GM10266 (cell line): ENCODE results near the gene FBN2.
"Not testable (repeated sequence)": the region's sequence is repeated elsewhere in the genome, so short reads cannot be mapped to it uniquely, and the experiment has no call there.

Experiments used
- DNase-seq: peaks from one replicate; pipeline ENCODE4 v3.0.0; 2012; ENCODE audit errors: extremely low spot score
- TF ChIP-seq, protein P1 (sequence below): IDR thresholded peaks from 2 replicates; pipeline ENCODE4 v1.5.1; 2012; ENCODE audit warnings: mild to moderate bottlenecking, low read depth; ENCODE audit not compliant: control insufficient read depth, insufficient read depth; ENCODE audit errors: missing control alignments

FBN2 gene

DNA sequence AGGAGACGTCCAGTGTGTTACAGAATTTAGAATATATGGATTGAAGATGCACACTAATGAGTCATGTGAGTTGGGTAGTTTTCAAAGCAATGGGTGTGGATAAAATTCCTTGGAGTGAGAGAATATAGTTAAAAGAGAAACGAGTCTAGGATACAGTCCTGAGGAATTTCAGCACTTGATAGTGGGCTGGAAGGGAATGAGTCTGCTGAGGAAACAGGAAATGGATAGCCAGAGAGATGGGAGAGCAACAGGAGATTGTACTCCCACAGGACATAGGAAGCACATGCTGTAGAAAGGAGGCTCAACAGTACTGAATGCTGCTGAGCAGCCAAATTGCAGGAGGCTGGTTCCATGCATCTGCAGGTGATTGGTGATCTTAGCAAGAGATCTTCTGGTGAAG, 68.1 kb downstream of the FBN2 start:
- no peak for DNase-seq
- TF ChIP-seq, protein P1, sequence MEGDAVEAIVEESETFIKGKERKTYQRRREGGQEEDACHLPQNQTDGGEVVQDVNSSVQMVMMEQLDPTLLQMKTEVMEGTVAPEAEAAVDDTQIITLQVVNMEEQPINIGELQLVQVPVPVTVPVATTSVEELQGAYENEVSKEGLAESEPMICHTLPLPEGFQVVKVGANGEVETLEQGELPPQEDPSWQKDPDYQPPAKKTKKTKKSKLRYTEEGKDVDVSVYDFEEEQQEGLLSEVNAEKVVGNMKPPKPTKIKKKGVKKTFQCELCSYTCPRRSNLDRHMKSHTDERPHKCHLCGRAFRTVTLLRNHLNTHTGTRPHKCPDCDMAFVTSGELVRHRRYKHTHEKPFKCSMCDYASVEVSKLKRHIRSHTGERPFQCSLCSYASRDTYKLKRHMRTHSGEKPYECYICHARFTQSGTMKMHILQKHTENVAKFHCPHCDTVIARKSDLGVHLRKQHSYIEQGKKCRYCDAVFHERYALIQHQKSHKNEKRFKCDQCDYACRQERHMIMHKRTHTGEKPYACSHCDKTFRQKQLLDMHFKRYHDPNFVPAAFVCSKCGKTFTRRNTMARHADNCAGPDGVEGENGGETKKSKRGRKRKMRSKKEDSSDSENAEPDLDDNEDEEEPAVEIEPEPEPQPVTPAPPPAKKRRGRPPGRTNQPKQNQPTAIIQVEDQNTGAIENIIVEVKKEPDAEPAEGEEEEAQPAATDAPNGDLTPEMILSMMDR: no peak

- DNase-seq: no peak
- TF ChIP-seq, protein P1: no peak
Observed at GRCh38 chr5:128466980-128467379, 71.1 kb downstream of the FBN2 start.

DNA sequence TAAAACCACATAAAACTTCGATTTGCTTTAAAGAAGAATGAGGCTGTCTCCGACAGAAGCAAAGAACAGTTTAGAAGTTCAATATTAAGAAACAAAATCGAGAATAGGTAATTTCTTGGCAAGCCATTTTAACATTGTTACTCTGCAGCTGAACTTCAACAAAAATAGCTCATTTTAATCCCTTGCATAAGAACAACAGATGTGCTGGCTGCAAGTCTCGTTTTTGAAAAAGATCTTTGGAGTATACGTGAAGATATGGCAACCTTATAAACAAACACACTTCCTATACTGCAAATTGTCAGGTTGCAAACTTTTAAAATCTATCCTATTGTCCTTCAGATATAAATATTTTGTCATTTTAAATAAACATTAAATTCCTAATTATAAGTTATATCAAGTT, 71.5 kb downstream of the FBN2 start:
- TF ChIP-seq, protein P1: no peak
- DNase-seq: no peak

GRCh38 chr5:128464596-128464995, 73.4 kb downstream of the FBN2 start:
- DNase-seq: no peak
- TF ChIP-seq, protein P1: no peak

DNA sequence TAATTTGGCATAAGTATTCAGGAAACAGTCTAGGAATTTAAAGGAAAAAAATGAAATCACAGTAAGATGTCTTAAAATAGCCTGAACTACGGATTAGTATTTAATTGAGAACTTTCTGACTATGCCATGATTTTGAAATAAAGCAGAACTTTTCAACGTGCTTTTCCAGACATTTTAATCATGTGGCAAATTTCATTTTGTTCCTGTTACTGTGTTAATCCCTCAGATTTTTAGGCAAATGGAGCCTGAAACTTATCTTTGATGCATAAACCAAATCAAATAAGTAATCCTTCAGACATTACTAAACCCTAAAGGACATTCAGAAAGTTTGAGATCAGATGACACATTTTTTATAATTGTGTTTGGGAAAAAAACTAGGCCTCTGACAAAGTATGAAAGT, 75.7 kb downstream of the FBN2 start:
- TF ChIP-seq, protein P1: no peak
- DNase-seq: no peak

GRCh38 chr5:128457147-128457915, 80.7 kb downstream of the FBN2 start:
- DNase-seq: not testable (repeated sequence)

- TF ChIP-seq, protein P1: peak; percentile 3
- DNase-seq: no peak
Observed at GRCh38 chr5:128455841-128456361, 82.1 kb downstream of the FBN2 start.
